Panc1 (cell line): ENCODE data around the gene PPP1R8.
"Not testable (repeated sequence)": the region's sequence is repeated elsewhere in the genome, so short reads cannot be mapped to it uniquely, and the experiment has no call there.

Source experiments
- CTCF ChIP-seq: fragments of 450-650 bp; IDR thresholded peaks from 2 replicates; pipeline ENCODE4 v1.5.1; 2017; ENCODE audit warnings: mild to moderate bottlenecking
- REST ChIP-seq, 2 experiments: IDR thresholded peaks; 2 replicates each; pipeline ENCODE4 v1.6.1; 2011 to 2012; ENCODE audit warnings: low read depth in 2 of 2, control low read depth in 1 of 2, low read length in 1 of 2, mild to moderate bottlenecking in 1 of 2, moderate library complexity in 1 of 2; ENCODE audit not compliant: insufficient read depth in 1 of 2
- TCF7L2 ChIP-seq: IDR thresholded peaks from 2 replicates; pipeline ENCODE4 v1.6.1; 2011; ENCODE audit warnings: mild to moderate bottlenecking, low read depth, low read length, inconsistent platforms

- TF ChIP-seq CTCF; REST (IDR thresholded peaks at IDR 0.05; ENCODE audit: insufficient read depth in 1 of 2, low read depth in 2 of 2, low read length in 1 of 2); TCF7L2: not testable (repeated sequence)
Measured at GRCh38 chr1:27871076-27871475, 40.5 kb downstream of the PPP1R8 start.
